Activated T-cell treated with anti-CD3 and anti-CD28 coated beads for 4 hours (primary cell): Measurements from ENCODE around the gene CCR5.
A peak's percentile ranks its signal among the peaks of the same experiment; 100 is the strongest.
"Not testable (repeated sequence)": the region's sequence is repeated elsewhere in the genome, so short reads cannot be mapped to it uniquely, and the experiment has no call there.

Experiments
- DNase-seq: peaks from one replicate; pipeline ENCODE4 v3.0.0-alpha.2; 2020

CCR5 gene

GRCh38 chr3:46388847-46389246 is 18.1 kb downstream of the CCR5 start:
- not testable (repeated sequence) for DNase-seq

DNA sequence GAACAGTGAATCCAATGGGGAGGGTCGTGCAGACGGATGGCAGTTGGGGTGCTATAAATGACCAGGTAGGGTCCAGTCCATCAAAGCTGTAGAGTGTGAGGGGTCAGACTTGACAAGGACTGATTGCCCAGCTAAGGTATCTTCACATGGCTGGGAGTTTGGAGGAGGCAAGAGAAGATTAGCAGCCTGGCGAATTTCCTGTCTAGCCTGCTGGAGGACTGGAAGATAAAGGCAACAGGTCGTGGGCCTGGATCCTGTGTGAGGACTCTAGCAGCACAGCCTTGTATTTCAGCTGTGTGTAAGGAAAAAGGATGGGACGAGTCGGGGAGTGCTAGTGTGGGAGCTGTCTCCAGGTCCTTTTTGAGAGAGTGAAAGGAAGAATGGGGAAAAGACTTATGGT is 18.6 kb downstream of the CCR5 start:
- no peak for DNase-seq

DNA sequence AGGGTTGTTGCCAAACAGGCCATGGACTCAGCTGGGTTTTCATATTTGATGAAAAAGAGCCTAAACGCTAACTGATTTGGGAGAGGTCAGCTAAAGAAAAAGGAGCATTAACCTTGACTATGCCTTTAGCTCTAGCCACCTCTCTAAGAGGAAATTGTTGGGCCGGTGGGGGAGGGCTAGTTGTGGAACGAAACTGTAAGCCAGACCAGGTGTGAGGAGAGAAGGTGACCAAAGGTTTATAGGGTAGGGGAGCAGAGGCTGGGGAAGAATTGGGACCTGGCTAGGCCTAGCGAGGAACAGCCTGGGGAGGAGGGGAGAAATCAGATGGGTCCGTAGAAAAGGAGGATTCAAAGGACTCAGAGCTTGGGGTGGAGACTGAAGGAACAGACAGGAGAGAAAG is 20.8 kb downstream of the CCR5 start:
- not testable (repeated sequence) for DNase-seq

DNA sequence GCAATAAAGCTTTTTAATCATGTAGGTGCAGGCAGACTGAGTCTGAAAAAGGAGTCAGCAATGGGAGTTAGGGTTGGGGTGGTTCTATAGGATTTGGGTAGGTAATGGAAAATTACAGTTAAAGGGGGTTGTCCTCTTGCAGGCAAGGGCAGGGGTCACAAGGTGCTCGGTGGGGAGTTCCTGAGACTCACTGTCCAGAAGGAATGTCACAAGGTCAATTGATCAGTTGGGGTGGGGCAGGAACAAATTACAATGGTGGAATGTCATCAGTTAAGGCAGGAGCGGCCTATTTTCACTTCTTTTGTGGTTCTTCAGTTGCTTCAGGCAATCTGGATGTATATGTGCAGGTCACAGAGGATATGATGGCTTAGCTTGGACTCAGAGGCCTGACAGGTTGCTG is 22.3 kb downstream of the CCR5 start:
- no peak for DNase-seq

DNA sequence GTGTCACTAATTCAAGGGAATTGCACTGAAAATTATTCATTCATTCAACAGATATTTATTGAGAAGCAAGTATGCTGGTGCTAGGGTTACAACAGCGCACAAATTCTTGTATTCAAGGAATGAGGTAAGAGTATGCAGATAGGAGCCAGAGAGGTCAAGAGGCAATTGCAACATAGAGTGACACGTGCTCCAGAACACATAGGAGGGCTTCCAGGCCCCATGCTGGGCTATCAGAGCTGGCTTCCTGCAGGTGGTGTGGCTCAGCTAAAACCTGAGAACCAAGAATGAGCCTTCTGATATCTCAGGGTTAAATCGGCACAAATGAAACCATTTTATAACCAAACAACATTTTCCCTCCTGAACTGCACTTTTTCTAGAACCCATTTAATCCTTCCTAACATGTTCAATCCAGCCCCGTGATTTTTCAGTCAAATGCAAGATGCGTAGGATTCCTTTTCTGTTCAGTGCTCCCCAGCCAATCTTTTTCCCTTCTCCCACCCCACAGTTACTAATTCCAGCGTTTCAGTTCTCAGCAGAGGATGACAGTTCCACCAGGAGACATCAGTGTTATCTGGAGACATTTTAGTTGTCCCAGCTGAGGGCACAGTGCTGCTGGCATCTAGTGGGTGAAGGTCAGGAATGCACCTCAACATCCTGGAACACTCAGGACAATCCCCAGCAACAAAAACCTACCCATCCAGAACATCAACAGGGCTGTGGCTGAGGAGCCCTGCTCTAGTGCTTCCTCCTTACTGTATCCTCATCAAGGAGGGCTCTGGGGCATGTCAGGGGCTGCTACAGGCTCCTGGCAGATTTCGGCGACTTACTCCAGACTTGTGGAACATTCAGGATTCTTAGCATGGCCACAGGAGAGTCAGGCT is 23.0 kb downstream of the CCR5 start:
- no peak for DNase-seq

GRCh38 chr3:46395210-46395661 is 24.5 kb downstream of the CCR5 start:
- no peak for DNase-seq

DNA sequence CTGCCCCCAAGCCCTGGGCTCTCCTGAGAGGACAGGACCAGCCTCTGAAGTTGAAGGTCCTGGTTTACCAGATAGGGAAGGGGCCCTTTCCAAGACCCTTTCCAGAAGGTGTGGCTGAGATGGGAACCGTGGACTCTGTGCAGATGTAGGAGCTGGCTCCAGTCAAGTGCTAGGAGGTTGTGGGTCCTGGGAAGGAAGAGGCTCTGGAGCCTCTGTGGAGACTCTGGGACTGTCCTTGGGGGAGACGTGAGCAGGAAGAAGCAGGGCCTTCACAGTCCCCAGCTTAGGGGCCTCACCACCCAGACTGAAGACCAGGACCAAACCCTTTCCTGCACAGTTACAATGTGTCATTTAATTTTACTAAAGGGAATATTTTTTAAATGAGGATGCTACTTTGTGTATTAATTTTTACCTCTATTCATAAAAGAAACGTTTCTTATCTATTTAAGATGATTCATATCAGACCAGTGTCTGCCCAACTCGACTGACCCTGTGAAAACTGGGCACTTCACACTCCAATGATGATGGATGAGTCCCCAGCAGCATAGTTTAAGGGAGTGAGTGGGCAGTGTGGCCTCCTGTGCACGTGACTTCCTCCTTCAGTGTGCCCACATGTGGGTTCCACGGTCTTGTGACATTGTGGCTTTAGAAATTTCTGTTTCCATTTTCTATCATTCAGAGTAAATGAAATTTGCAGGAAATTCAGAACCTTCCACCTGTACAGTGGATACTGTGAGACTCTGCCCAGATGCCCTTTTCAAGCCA is 25.2 kb downstream of the CCR5 start:
- DNase-seq, result no peak

DNA sequence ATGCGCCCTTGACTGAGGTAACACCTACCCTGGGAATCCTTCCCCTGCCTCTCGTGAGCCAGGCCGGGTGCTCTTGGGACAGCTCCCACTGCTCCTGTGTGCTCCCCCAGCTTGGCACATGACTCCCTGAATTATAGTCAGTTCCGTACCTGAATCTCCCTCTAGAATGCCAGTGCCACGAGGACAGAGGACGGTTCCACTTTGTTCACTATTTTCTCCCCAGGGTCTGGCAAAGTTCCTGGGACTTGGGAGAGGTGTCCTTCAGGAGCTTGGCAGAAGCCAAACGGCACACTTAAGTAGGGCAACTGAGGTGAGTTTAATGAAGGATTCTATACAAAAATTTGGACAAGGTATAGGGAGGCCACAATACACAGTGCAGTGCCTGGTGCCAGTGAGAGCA is 26.4 kb downstream of the CCR5 start:
- DNase-seq, result no peak

DNA sequence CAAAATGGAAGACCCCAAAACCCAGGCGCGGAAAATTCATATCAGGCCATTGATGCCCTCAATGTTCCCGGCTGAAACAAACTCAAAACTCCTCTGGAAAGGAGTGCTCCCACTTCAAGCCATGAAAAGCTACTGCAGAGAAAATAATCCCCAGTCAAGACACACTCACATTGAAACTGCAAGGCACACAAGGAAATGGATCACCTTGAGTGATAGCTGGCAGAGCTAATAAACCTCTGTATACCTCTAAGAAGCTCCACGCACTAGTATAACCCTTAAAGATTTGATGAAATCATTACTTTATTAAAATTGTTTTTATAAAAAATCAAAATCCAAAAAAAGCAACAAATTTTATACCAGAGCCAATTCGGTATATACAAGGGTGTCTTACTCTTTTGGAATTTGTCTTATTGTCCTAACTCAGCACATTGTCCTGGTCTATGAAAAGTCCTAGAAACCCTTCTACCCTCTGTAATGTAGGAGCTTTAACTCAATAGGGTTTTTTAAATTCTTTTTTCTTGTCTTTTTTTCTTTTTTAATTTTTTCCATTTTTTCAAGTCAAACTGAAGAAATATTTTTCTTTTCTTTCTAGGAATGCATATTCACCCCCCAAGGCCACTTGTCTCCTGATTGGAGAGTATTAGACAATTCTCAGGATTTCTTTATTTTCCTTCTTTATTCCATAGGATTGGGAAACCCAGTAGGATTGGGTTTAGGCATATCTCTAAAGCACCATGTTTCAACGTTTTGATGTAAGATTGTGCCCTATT is 27.6 kb downstream of the CCR5 start:
- no peak for DNase-seq

- DNase-seq, result no peak
Observed at GRCh38 chr3:46399098-46399497, 28.4 kb downstream of the CCR5 start.

DNA sequence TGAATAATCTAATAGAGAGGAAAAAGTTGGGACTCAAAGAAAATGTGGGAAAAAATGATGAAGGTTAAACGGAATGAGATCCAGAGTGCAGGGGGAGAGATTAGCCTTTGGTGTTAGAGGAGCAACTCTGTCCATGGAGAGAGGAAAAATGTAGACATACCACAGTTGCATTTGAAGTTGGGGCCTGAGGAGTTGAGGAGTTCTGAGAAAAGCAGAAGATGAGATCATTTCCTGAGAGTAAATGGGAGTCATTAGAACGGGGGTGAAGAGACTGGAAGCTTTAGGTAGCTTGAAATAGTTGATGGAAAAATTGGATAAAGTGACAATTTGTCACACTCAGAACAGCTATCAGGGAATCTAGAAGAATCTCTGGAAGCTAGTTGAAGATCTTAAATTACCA is 28.8 kb downstream of the CCR5 start:
- DNase-seq, result no peak

DNA sequence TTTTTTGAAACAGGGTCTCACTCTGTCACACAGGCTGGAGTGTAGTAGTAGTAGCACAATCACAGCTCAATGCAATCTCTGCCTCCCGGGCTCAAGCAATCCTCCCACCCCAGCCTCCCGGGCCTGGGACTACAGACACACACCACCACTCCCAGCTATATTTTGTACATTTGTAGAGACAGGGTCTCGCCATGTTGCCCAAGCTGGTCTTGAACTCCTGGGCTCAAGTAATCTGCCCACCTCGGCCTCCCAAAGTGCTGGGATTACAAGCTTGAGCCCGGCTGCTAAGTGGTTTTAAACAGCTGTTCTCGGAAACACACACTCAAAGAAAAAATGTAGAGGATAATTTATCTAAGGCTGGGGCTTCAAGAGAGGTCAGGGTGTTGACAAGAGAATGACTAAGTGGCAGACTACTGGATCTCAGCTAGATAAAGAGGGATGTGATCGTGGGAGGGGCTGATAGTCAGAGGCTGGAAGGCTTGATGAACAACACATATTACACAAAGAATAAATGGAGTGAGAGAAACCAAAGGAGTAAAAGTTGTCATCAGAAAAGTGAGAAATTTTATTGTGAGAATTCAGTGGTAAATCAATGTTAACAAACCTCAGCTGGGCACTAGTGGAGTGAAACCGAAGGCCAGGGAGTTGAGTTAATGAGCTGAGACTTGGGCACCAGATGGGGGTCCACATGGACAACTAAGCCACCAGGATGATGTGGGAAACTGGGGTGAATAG is 29.4 kb downstream of the CCR5 start:
- no peak for DNase-seq

DNA sequence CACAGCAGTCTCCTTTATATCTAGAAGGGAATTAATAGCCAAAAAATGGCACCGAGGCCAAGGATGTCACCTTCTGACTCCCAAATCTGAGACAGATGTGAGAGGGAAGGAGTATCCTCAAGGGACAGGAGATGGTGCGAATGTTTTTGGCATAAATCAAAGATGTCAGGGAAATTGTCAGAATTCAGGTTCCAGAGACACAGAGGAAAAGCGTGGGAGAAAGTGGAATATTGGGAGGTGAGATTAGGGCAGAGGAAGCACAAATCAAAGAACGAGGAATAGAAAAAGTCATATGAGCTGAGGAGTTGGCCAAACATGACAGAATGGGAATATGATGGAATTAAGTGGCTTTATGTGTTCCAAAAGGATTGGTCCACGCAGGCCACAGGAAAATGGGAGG is 30.1 kb downstream of the CCR5 start:
- DNase-seq, result no peak

DNA sequence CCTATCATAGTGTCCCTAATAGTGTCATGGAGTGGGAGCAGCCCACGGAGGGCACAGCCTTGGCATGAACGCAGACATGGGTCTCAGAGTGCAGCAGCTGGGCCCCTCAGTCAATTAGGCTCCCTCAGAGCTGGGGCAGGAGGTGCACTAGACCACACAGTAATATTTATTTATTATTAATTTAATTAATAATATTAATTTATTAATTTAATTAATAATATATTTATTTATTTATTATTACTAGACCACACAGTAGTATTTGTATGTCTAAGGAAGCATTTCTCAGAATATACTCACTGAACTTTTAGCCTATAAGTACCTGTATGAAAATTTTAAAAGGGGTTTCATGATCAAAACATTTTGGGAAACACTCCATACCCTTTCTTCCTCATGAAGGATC is 30.8 kb downstream of the CCR5 start:
- no peak for DNase-seq

DNA sequence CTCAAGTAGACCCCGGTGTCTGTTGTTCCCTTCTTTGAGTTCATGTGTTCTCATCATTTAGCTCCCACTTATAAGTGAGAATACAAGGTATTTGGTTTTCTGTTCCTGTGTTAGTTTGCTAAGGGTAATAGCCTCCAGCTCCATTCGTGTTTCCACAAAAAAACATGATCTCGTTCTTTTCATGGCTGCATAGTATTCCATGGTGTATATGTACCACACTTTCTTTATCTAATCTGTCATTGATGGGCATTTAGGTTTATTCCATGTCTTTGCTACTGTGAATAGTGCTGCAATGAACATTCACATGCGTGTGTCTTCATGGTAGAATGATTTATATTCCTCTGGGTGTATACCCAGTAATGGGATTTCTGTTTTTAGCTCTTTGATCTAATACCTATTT is 32.2 kb downstream of the CCR5 start:
- not testable (repeated sequence) for DNase-seq

DNA sequence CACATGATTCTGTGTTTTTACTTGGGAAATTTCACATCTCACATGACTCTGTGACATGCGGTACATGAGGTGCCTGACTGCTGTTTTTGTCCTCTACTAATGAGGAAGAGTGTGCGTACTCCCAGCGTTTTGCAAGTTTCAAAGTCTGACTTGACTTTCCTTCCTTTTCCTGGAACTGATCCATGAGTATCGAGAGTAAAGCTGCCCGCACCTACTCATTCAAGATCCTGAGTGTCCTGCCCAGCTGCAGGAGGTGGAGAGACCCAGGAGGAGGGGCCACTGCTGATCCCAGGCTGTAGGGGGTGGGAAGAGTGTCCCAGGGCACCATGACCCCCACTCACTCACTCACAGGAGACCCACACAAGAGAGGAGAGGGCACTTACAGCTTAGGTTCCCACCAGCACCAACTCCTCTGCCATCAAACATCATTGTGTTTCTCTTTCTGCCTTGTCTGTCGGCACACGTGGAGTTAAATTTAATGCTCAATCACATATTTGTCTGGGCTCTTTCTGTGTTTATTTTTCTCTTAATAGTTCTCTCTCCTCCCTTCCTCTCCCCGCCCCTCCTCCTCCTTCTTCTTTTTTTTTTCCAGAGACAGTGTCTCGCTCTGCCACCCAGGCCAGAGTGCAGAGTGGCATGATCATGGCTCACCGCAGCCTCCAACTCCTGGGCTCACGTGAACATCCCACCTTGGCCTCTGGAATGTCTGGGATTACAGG is 34.7 kb downstream of the CCR5 start:
- DNase-seq, result no peak

DNA sequence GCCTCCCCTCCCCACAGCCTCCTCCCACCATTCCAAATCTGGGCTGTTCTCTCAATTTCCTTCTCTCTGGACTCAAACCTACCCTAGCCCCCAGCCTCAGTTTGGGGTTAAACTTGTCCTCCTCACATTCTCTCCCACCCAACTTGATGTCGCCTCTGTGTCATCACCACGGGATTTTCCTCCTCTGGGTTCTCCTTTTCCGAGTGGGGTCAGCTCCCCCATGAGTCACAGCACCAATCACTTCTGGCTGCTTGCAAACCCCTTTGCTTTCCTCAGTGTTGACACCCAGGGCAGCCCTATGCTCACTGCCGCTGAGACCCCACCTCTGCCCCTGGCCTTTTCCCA is 35.7 kb downstream of the CCR5 start:
- DNase-seq, result no peak

DNA sequence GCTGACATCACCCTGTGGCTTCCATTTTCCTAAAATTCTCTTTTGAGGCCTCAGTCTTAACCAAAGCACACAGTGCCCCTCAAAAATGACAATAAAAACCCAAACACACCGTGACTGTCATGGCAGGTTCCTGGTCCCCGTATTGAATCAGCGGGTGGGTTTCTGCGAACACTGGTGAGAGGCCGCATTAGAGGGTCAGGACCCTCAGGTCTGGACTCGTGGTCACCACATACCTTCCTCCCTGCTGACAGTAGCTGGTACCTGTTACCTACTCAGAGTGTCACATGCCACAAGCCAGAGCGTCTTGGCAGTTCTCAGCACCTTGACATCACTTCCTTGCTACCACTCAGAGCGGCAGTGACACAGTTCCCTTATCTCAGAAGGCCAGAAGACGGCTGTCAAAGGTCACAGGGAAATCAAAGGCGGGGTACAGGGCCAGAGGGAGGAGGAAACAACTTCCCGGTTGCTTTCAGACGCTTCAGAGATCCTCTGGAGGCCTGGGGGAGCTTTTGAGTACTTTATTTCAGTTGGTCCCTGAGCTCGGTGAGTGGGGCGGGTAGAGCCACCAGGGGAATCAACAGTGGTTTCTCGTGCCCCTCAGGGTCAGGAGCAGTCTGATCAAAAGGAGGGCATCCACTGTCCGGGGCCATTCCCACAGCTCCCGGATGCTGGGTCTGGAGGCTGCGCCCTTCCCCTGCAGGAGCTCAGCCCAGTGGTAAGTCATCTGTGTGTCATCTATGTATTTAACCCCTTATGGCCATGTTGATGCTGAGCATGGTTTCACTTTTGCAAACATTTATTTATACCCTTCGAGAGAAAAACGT is 36.3 kb downstream of the CCR5 start, which contains the start of the genes CCR5AS and CCRL2:
CCR5AS (minus strand) TSS at position 279 of the 824 bp plus-strand sequence.
CCRL2 (plus strand) TSS at position 472 of the 824 bp plus-strand sequence. CDS start 821 bp downstream, outside the sequence.
- DNase-seq, result peak; percentile 9

DNA sequence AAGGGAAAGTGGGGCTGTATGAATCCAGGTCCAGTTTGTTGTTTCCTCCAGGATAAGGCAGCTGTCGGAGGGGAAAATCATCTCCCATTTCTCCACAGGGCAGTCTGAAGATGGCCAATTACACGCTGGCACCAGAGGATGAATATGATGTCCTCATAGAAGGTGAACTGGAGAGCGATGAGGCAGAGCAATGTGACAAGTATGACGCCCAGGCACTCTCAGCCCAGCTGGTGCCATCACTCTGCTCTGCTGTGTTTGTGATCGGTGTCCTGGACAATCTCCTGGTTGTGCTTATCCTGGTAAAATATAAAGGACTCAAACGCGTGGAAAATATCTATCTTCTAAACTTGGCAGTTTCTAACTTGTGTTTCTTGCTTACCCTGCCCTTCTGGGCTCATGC is 37.2 kb downstream of the CCR5 start:
- DNase-seq, result no peak

DNA sequence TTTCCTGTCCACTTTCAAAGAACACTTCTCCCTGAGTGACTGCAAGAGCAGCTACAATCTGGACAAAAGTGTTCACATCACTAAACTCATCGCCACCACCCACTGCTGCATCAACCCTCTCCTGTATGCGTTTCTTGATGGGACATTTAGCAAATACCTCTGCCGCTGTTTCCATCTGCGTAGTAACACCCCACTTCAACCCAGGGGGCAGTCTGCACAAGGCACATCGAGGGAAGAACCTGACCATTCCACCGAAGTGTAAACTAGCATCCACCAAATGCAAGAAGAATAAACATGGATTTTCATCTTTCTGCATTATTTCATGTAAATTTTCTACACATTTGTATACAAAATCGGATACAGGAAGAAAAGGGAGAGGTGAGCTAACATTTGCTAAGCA is 38.1 kb downstream of the CCR5 start:
- DNase-seq, result no peak
